ENCODE results near the gene NFX1. TPM values are rescaled to one million over a fixed set of nuclear protein-coding genes. Genes with fewer than 3 reads are reported as not detected.
A peak's percentile ranks its signal among the peaks of the same experiment; 100 is the strongest.

The NFX1 gene
- total RNA-seq, 1 donor from 2014 or later = 27.8 TPM

GRCh38 chr9:33320230-33320567, 29.9 kb downstream of the NFX1 start:
- Histone ChIP-seq H3K79me2 (ENCODE audit: insufficient read depth, low read length) (peaks cover 5% of the 10 kb centered on the region), H4K20me1 (ENCODE audit: insufficient read depth, low read length) (no peaks in the 10 kb centered on the region), H3K4me2 (ENCODE audit: low read length) (peak overlapping the region; percentile 78), H3K9me3 (ENCODE audit: insufficient read depth, low read depth, low read length) (no peaks in the 10 kb centered on the region), H3K9ac (ENCODE audit: low read length) (peak overlapping the region; percentile 69), H2AFZ (ENCODE audit: low read depth, low read length) (no peak overlapping the region), H3K4me1 (ENCODE audit: insufficient read depth, low read length) (peaks cover 20% of the 10 kb centered on the region), H3K27me3 (ENCODE audit: insufficient read depth, low read length) (no peaks in the 10 kb centered on the region), H3K36me3 (ENCODE audit: insufficient read depth, low read length) (peaks cover 28% of the 10 kb centered on the region), H3K27ac (ENCODE audit: low read depth, low read length) (peak overlapping the region; percentile 94), H3K4me3 (ENCODE audit: insufficient read depth, low read depth, low read length) (no peak overlapping the region)
- Mint-ChIP-seq H3K9me3 (ENCODE audit: unreplicated experiment) (no peaks in the 10 kb centered on the region), H3K27ac (ENCODE audit: unreplicated experiment) (peak overlapping the region; percentile 97), H3K27me3 (ENCODE audit: low read depth, unreplicated experiment) (no peaks in the 10 kb centered on the region), H3K4me1 (ENCODE audit: low read depth, unreplicated experiment) (peaks cover 20% of the 10 kb centered on the region), H3K36me3 (ENCODE audit: low read depth, unreplicated experiment) (peaks cover 28% of the 10 kb centered on the region), H3K4me3 (ENCODE audit: unreplicated experiment) (peak overlapping the region; percentile 1)
- TF ChIP-seq CTCF (IDR thresholded peaks at IDR 0.05; ENCODE audit: insufficient read depth, low read depth, low read length) (no peak), EZH2 (IDR thresholded peaks at IDR 0.05; ENCODE audit: insufficient read depth, low read length) (no peak)
- no peak for DNase-seq (ENCODE audit: low read depth)
- FAIRE-seq = no peak

- FAIRE-seq (peak; percentile 98), DNase-seq (ENCODE audit: low read depth) (peak; percentile 95)
- H3K9me3 ChIP-seq (ENCODE audit: insufficient read depth, low read depth, low read length) = no peaks in the 10 kb centered on the region
- peaks cover 5% of the 10 kb centered on the region for H3K79me2 ChIP-seq (ENCODE audit: insufficient read depth, low read length)
- H3K36me3 ChIP-seq (ENCODE audit: insufficient read depth, low read length) = peaks cover 25% of the 10 kb centered on the region
- no peaks in the 10 kb centered on the region for H3K9me3 Mint-ChIP-seq (ENCODE audit: unreplicated experiment)
- H3K9ac ChIP-seq (ENCODE audit: low read length) = peak overlapping the region; percentile 69
- peaks cover 20% of the 10 kb centered on the region for H3K4me1 ChIP-seq (ENCODE audit: insufficient read depth, low read length)
- H3K4me1 Mint-ChIP-seq (ENCODE audit: low read depth, unreplicated experiment) = peaks cover 20% of the 10 kb centered on the region
- no peak overlapping the region for H2AFZ ChIP-seq (ENCODE audit: low read depth, low read length)
- peak overlapping the region; percentile 78 for H3K4me2 ChIP-seq (ENCODE audit: low read length)
- peak overlapping the region; percentile 97 for H3K27ac Mint-ChIP-seq (ENCODE audit: unreplicated experiment)
- H3K4me3 ChIP-seq (ENCODE audit: insufficient read depth, low read depth, low read length) = peak overlapping the region; percentile 38
- no peak for TF ChIP-seq EZH2 (IDR thresholded peaks at IDR 0.05; ENCODE audit: insufficient read depth, low read length)
- no peak for TF ChIP-seq CTCF (IDR thresholded peaks at IDR 0.05; ENCODE audit: insufficient read depth, low read depth, low read length)
- H3K36me3 Mint-ChIP-seq (ENCODE audit: low read depth, unreplicated experiment) = peaks cover 29% of the 10 kb centered on the region
- H3K27me3 Mint-ChIP-seq (ENCODE audit: low read depth, unreplicated experiment) = no peaks in the 10 kb centered on the region
- H3K27ac ChIP-seq (ENCODE audit: low read depth, low read length) = peak overlapping the region; percentile 94
- no peaks in the 10 kb centered on the region for H4K20me1 ChIP-seq (ENCODE audit: insufficient read depth, low read length)
- H3K4me3 Mint-ChIP-seq (ENCODE audit: unreplicated experiment) = peak overlapping the region; percentile 29
- H3K27me3 ChIP-seq (ENCODE audit: insufficient read depth, low read length) = no peaks in the 10 kb centered on the region
Measured at GRCh38 chr9:33320568-33321261, 30.4 kb downstream of the NFX1 start.

- Histone ChIP-seq H4K20me1 (ENCODE audit: insufficient read depth, low read length) (no peaks in the 10 kb centered on the region), H3K27me3 (ENCODE audit: insufficient read depth, low read length) (no peaks in the 10 kb centered on the region), H3K79me2 (ENCODE audit: insufficient read depth, low read length) (no peaks in the 10 kb centered on the region), H3K4me2 (ENCODE audit: low read length) (peak overlapping the region; percentile 38), H3K36me3 (ENCODE audit: insufficient read depth, low read length) (peaks cover 18% of the 10 kb centered on the region), H2AFZ (ENCODE audit: low read depth, low read length) (no peak overlapping the region), H3K27ac (ENCODE audit: low read depth, low read length) (peak overlapping the region; percentile 80), H3K4me3 (ENCODE audit: insufficient read depth, low read depth, low read length) (no peak overlapping the region), H3K9ac (ENCODE audit: low read length) (peak overlapping the region; percentile 34), H3K4me1 (ENCODE audit: insufficient read depth, low read length) (peaks cover 28% of the 10 kb centered on the region), H3K9me3 (ENCODE audit: insufficient read depth, low read depth, low read length) (no peaks in the 10 kb centered on the region)
- DNase-seq (ENCODE audit: low read depth) (peak; percentile 95), FAIRE-seq (peak; percentile 26)
- no peaks in the 10 kb centered on the region for H3K27me3 Mint-ChIP-seq (ENCODE audit: low read depth, unreplicated experiment)
- no peak overlapping the region for H3K27ac Mint-ChIP-seq (ENCODE audit: unreplicated experiment)
- H3K4me1 Mint-ChIP-seq (ENCODE audit: low read depth, unreplicated experiment) = no peaks in the 10 kb centered on the region
- H3K9me3 Mint-ChIP-seq (ENCODE audit: unreplicated experiment) = no peaks in the 10 kb centered on the region
- no peak for TF ChIP-seq EZH2 (IDR thresholded peaks at IDR 0.05; ENCODE audit: insufficient read depth, low read length)
- TF ChIP-seq CTCF (IDR thresholded peaks at IDR 0.05; ENCODE audit: insufficient read depth, low read depth, low read length) = no peak
- no peak overlapping the region for H3K4me3 Mint-ChIP-seq (ENCODE audit: unreplicated experiment)
- peaks cover 30% of the 10 kb centered on the region for H3K36me3 Mint-ChIP-seq (ENCODE audit: low read depth, unreplicated experiment)
Measured at GRCh38 chr9:33329117-33329563, 38.8 kb downstream of the NFX1 start.
